ENCODE measurements around the gene FASTKD2. TPM values are rescaled to one million over a fixed set of nuclear protein-coding genes. Genes with fewer than 3 reads are reported as not detected.
"Not testable (repeated sequence)": the region's sequence is repeated elsewhere in the genome, so short reads cannot be mapped to it uniquely, and the experiment has no call there.

The FASTKD2 gene
- total and polyA plus RNA-seq, 10 donors: 8.9 to 27.1 (median 20.7) TPM

GRCh38 chr2:206802654-206803514 lies 37.5 kb downstream of the FASTKD2 start:
- H3K4me3 ChIP-seq: no peak overlapping the region
- no peaks in the 10 kb centered on the region for H3K36me3 ChIP-seq
- peaks cover 3 to 21% (median 14%) of the 10 kb centered on the region in 6 donors for H3K4me1 ChIP-seq
- no peaks in the 10 kb centered on the region for H3K27me3 ChIP-seq (replicated peaks in 1 of 7)
- intact Hi-C loops (cut with DNase I; ENCODE audit: low total_unique reads): loop anchor here (5.0 to 10.0 kb wide), 2 partner anchors 182 to 664 kb away; no protein-coding TSS in a partner anchor
- no peak overlapping the region for H3K27ac ChIP-seq
- 82 to 91% (median 85%) methylated on average over 7 of the region's 7 CpGs for WGBS, 5 donors
- no peak for DNase-seq
- H3K9me3 ChIP-seq: no peaks in the 10 kb centered on the region
- no peak for TF ChIP-seq POLR2A (IDR thresholded peaks at IDR 0.05)
- TF ChIP-seq CTCF (IDR thresholded peaks at IDR 0.05 in 8 of 11, conservative IDR thresholded peaks at IDR 0.05 in 3 of 11): no peak
- TF ChIP-seq POLR2AphosphoS5 (IDR thresholded peaks at IDR 0.05): no peak

GRCh38 chr2:206804326-206804725 lies 38.9 kb downstream of the FASTKD2 start:
- TF ChIP-seq POLR2A (IDR thresholded peaks at IDR 0.05) (no peak), CTCF (IDR thresholded peaks at IDR 0.05 in 8 of 11, conservative IDR thresholded peaks at IDR 0.05 in 3 of 11) (no peak), POLR2AphosphoS5 (IDR thresholded peaks at IDR 0.05) (no peak)
- no peaks in the 10 kb centered on the region for H3K27me3 ChIP-seq (replicated peaks in 1 of 7)
- no peak overlapping the region for H3K27ac ChIP-seq
- no peak overlapping the region for H3K4me3 ChIP-seq
- no peaks in the 10 kb centered on the region for H3K36me3 ChIP-seq
- peaks cover 3 to 16% (median 9%) of the 10 kb centered on the region in 6 donors for H3K4me1 ChIP-seq
- intact Hi-C loops (cut with DNase I; ENCODE audit: low total_unique reads): loop anchor here (5.0 to 10.0 kb wide), 2 partner anchors 180 to 663 kb away; no protein-coding TSS in a partner anchor
- 60 to 78% (median 75%) methylated on average over 5 of the region's 5 CpGs for WGBS, 5 donors
- no peaks in the 10 kb centered on the region for H3K9me3 ChIP-seq
- no peak for DNase-seq

- WGBS, 5 donors: 58 to 69% (median 65%) methylated on average over 6 of the region's 6 CpGs
- Histone ChIP-seq H3K9me3 (no peaks in the 10 kb centered on the region), H3K4me1 (peaks cover 0 to 5% (median 1%) of the 10 kb centered on the region in 6 donors), H3K4me3 (no peak overlapping the region), H3K27ac (no peak overlapping the region), H3K36me3 (no peaks in the 10 kb centered on the region), H3K27me3 (replicated peaks in 1 of 7) (no peaks in the 10 kb centered on the region)
- intact Hi-C loops (cut with DNase I; ENCODE audit: low total_unique reads): loop anchor here (10.0 kb wide), 1 partner anchor 179 kb away; no protein-coding TSS in a partner anchor
- TF ChIP-seq POLR2A (IDR thresholded peaks at IDR 0.05) (no peak), CTCF (IDR thresholded peaks at IDR 0.05 in 8 of 11, conservative IDR thresholded peaks at IDR 0.05 in 3 of 11) (no peak), POLR2AphosphoS5 (IDR thresholded peaks at IDR 0.05) (no peak)
- no peak for DNase-seq
Observed at GRCh38 chr2:206805887-206806607, 40.6 kb downstream of the FASTKD2 start.

GRCh38 chr2:206807624-206808023 lies 42.2 kb downstream of the FASTKD2 start:
- H3K4me3 ChIP-seq; H3K36me3 ChIP-seq; H3K9me3 ChIP-seq; H3K4me1 ChIP-seq; H3K27ac ChIP-seq; H3K27me3 ChIP-seq (replicated peaks in 1 of 7); DNase-seq: not testable (repeated sequence)
- WGBS, 5 donors: 85 to 96% (median 94%) methylated on average over 2 to 3 of the region's 3 CpGs
- intact Hi-C loops (cut with DNase I; ENCODE audit: low total_unique reads): loop anchor here (10.0 kb wide), 1 partner anchor 177 kb away; no protein-coding TSS in a partner anchor

- intact Hi-C loops (cut with DNase I; ENCODE audit: low total_unique reads); H3K4me3 ChIP-seq; H3K36me3 ChIP-seq; H3K4me1 ChIP-seq; H3K9me3 ChIP-seq; DNase-seq; H3K27me3 ChIP-seq (replicated peaks in 1 of 7): not testable (repeated sequence)
- WGBS, 5 donors: 89 to 97% (median 93%) methylated on average over 5 of the region's 5 CpGs
- peak overlapping the region in 1 of 8 donors; percentile 17 for H3K27ac ChIP-seq
Observed at GRCh38 chr2:206812471-206812870, 47.1 kb downstream of the FASTKD2 start.

Data from spleen (tissue), 11 donors.